ENCODE data around the gene NMNAT2. TPM values are rescaled to one million over a fixed set of nuclear protein-coding genes. Genes with fewer than 3 reads are reported as not detected.

NMNAT2 gene
- total RNA-seq, 4 donors from 2014 or later: 0.13 to 0.83 (median 0.66) TPM; not detected in 1

DNA sequence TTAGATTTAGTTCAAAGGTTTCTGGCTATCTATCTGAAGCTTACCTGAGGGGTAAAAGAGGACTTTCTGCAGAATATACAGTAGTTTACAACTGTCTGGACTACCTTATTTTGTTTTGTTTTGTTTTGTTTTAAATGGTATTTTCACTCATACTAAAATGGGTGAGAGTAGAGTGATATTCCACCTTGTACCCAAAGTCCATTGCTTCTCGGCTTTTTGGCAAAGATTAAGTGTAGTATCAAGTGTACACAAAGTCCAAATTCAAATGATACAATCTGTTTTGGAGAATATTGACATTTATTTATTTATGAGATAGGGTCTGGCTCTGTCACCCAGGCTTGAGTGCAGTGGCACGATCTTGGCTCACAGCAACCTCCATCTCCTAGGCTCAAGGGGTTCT lies 42.4 kb upstream of the NMNAT2 start:
- DNase-seq: no peak
- TF ChIP-seq, protein P1, sequence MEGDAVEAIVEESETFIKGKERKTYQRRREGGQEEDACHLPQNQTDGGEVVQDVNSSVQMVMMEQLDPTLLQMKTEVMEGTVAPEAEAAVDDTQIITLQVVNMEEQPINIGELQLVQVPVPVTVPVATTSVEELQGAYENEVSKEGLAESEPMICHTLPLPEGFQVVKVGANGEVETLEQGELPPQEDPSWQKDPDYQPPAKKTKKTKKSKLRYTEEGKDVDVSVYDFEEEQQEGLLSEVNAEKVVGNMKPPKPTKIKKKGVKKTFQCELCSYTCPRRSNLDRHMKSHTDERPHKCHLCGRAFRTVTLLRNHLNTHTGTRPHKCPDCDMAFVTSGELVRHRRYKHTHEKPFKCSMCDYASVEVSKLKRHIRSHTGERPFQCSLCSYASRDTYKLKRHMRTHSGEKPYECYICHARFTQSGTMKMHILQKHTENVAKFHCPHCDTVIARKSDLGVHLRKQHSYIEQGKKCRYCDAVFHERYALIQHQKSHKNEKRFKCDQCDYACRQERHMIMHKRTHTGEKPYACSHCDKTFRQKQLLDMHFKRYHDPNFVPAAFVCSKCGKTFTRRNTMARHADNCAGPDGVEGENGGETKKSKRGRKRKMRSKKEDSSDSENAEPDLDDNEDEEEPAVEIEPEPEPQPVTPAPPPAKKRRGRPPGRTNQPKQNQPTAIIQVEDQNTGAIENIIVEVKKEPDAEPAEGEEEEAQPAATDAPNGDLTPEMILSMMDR (IDR thresholded peaks at IDR 0.05): no peak
- no peak for TF ChIP-seq POLR2A (IDR thresholded peaks at IDR 0.05)
- H3K9me3 ChIP-seq: no peaks in the 10 kb centered on the region

GRCh38 chr1:183457449-183457848 lies 39.3 kb upstream of the NMNAT2 start:
- no peaks in the 10 kb centered on the region for H3K4me1 ChIP-seq
- no peak overlapping the region for H3K4me3 ChIP-seq
- DNase-seq: no peak
- H3K27me3 ChIP-seq: no peaks in the 10 kb centered on the region
- no peak overlapping the region for H3K27ac ChIP-seq
- TF ChIP-seq, protein P1 (IDR thresholded peaks at IDR 0.05): no peak
- TF ChIP-seq POLR2A (IDR thresholded peaks at IDR 0.05): no peak
- no peaks in the 10 kb centered on the region for H3K9me3 ChIP-seq
- no peaks in the 10 kb centered on the region for H3K36me3 ChIP-seq

More for the DNA sequence above, 42.4 kb upstream of the NMNAT2 start:
- no peaks in the 10 kb centered on the region for H3K36me3 ChIP-seq
- no peak overlapping the region for H3K27ac ChIP-seq
- no peak overlapping the region for H3K4me3 ChIP-seq
- H3K27me3 ChIP-seq: no peaks in the 10 kb centered on the region
- no peaks in the 10 kb centered on the region for H3K4me1 ChIP-seq

- no peak overlapping the region for H3K4me3 ChIP-seq
- no peaks in the 10 kb centered on the region for H3K9me3 ChIP-seq
- no peak overlapping the region for H3K27ac ChIP-seq
- H3K36me3 ChIP-seq: no peaks in the 10 kb centered on the region
- DNase-seq: no peak
- TF ChIP-seq, protein P1 (IDR thresholded peaks at IDR 0.05): no peak
- TF ChIP-seq POLR2A (IDR thresholded peaks at IDR 0.05): no peak
- no peaks in the 10 kb centered on the region for H3K4me1 ChIP-seq
- H3K27me3 ChIP-seq: no peaks in the 10 kb centered on the region
Observed at GRCh38 chr1:183456826-183457225, 38.6 kb upstream of the NMNAT2 start.

- no peak overlapping the region for H3K4me3 ChIP-seq
- no peaks in the 10 kb centered on the region for H3K4me1 ChIP-seq
- H3K36me3 ChIP-seq: no peaks in the 10 kb centered on the region
- no peaks in the 10 kb centered on the region for H3K9me3 ChIP-seq
- TF ChIP-seq, protein P1 (IDR thresholded peaks at IDR 0.05): no peak
- no peak for TF ChIP-seq POLR2A (IDR thresholded peaks at IDR 0.05)
- DNase-seq: no peak
- H3K27ac ChIP-seq: no peak overlapping the region
- no peaks in the 10 kb centered on the region for H3K27me3 ChIP-seq
Observed at GRCh38 chr1:183454377-183454776, 36.2 kb upstream of the NMNAT2 start.

GRCh38 chr1:183450093-183450492 lies 31.9 kb upstream of the NMNAT2 start:
- H3K36me3 ChIP-seq: no peaks in the 10 kb centered on the region
- H3K4me1 ChIP-seq: no peaks in the 10 kb centered on the region
- no peak overlapping the region for H3K4me3 ChIP-seq
- TF ChIP-seq, protein P1 (IDR thresholded peaks at IDR 0.05): no peak
- TF ChIP-seq POLR2A (IDR thresholded peaks at IDR 0.05): no peak
- DNase-seq: no peak
- no peak overlapping the region for H3K27ac ChIP-seq
- H3K9me3 ChIP-seq: no peaks in the 10 kb centered on the region
- no peaks in the 10 kb centered on the region for H3K27me3 ChIP-seq

DNA sequence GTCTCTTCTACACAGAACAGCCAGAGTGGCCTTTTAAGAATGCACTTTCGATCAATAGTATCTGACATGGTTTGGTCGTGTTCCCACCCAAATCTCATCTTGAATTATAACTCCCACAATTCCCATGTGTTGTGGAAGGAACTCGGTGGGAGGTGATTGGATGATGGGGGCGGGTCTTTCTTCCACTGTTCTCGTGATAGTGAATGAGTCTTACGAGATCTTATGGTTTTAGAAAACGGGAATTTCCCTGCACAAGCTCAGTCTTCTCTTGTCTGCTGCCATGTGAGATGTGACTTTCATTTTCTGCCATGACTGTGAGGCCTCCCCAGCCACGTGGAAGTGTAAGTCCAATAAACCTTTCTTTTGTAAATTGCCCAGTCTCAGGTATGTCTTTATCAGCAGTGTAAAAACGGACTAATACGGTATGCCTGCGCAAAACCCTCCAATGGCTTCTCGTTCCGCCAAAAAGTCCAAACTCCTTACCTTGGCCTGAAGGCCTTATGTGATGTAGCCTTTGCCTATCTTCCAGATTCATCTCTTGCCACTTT lies 31.1 kb upstream of the NMNAT2 start:
- Histone ChIP-seq H3K27me3 (no peaks in the 10 kb centered on the region), H3K36me3 (no peaks in the 10 kb centered on the region), H3K4me3 (no peak overlapping the region), H3K27ac (no peak overlapping the region), H3K4me1 (no peaks in the 10 kb centered on the region), H3K9me3 (no peaks in the 10 kb centered on the region)
- no peak for DNase-seq
- no peak for TF ChIP-seq POLR2A (IDR thresholded peaks at IDR 0.05)
- TF ChIP-seq, protein P1 (IDR thresholded peaks at IDR 0.05): no peak

Data from Peyer's patch (tissue), 4 donors.